Activated T-helper 2 cell treated with anti-CD3 and anti-CD28 coated beads, Interferon-gamma antibody, Interleukin-2, Interleukin-4, amounts not matched to agents 10 μg/mL and 5 μg/mL and 100 μg/mL, durations not matched to agents 14 hours and 24 hours and 36 hours (primary cell): ENCODE data around the gene MRPL9. TPM values are rescaled to one million over a fixed set of nuclear protein-coding genes. Genes with fewer than 3 reads are reported as not detected.
A peak's percentile ranks its signal among the peaks of the same experiment; 100 is the strongest.
"Not testable (repeated sequence)": the region's sequence is repeated elsewhere in the genome, so short reads cannot be mapped to it uniquely, and the experiment has no call there.

Source experiments
- DNase-seq: peaks from one replicate; pipeline ENCODE4 v3.0.0; 2021; ENCODE audit warnings: low spot score
- H3K27ac Mint-ChIP-seq: one replicate; pipeline ENCODE4 v1.8.0; 2021; ENCODE audit warnings: mixed read lengths
- H3K27me3 Mint-ChIP-seq: one replicate; pipeline ENCODE4 v1.8.0; 2021; ENCODE audit warnings: low read depth, mixed read lengths
- H3K36me3 Mint-ChIP-seq: one replicate; pipeline ENCODE4 v1.8.0; 2021; ENCODE audit warnings: low read depth, mixed read lengths
- H3K4me1 Mint-ChIP-seq: one replicate; pipeline ENCODE4 v1.8.0; 2021; ENCODE audit warnings: low read depth, mixed read lengths
- H3K4me3 Mint-ChIP-seq: one replicate; pipeline ENCODE4 v1.8.0; 2021; ENCODE audit warnings: low read depth, mild to moderate bottlenecking, moderate library complexity, mixed read lengths
- H3K9me3 Mint-ChIP-seq: one replicate; pipeline ENCODE4 v1.8.0; 2021; ENCODE audit warnings: mixed read lengths
- intact Hi-C: fragments of 100-400 bp; cut with micrococcal nuclease; formaldehyde crosslinking; loops from one replicate; pipeline ENCODE4 v1.15.1; 2023
- total RNA-seq: library from RNA; stranded (reverse); gene quantifications from 2 replicates; pipeline ENCODE4 v1.2.3, GENCODE V29; 2022

The MRPL9 gene
- total RNA-seq, 1 donor from 2014 or later = 159 TPM

DNA sequence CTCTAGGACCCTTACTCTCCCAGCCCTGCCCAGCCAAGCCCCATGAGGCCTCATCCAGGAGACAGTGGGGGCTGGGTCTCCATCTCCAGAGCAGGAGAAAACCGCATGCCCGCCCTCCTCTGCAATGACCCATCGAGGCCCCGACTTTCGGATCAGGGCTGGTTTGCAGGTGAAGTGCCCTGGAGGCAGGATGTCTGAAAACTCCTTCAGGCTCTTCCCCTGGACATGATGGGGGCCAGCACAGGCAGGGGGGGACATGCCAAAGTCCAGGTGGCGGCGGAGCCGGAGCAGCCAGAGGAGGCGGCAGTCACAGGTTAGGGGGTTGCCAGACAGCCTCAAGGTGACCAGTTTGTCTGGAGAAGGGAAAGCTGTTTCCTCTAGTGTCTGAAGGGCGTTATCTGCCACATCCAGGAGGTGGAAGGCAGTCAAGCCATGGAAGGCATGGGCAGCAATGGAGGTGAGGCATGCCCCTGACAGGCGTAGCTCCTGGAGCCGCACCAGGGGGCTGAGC is 38.1 kb upstream of the MRPL9 start:
- no peak overlapping the region for H3K4me3 Mint-ChIP-seq
- H3K36me3 Mint-ChIP-seq = no peaks in the 10 kb centered on the region
- intact Hi-C loops = no loop called here
- H3K4me1 Mint-ChIP-seq = no peaks in the 10 kb centered on the region
- no peak overlapping the region for H3K27ac Mint-ChIP-seq
- H3K27me3 Mint-ChIP-seq = peaks cover 12% of the 10 kb centered on the region
- no peak for DNase-seq
- H3K9me3 Mint-ChIP-seq = no peaks in the 10 kb centered on the region

DNA sequence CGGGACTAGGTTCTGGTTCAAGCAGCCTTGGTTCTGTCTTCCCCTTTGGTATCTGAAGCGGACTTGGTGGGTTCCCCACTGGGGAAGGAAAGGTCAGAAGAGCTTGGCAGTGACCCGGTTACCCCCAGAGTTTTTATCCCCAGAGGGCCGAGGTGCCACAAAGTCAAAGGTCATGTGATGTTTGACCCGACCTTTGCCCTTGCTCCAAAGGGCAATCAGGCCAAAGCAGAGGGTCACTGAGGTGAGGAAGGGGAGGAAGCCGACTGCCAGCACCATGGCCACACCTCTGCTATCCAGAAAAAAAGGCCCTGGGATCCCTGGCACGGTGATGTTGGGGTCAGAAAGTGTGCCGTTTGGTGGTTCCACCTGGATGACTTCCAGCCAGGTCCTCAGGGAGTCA is 37.5 kb upstream of the MRPL9 start:
- Mint-ChIP-seq H3K27me3 (peaks cover 12% of the 10 kb centered on the region), H3K4me3 (no peak overlapping the region), H3K9me3 (no peaks in the 10 kb centered on the region), H3K4me1 (no peaks in the 10 kb centered on the region), H3K27ac (no peak overlapping the region), H3K36me3 (no peaks in the 10 kb centered on the region)
- intact Hi-C loops = no loop called here
- no peak for DNase-seq

DNA sequence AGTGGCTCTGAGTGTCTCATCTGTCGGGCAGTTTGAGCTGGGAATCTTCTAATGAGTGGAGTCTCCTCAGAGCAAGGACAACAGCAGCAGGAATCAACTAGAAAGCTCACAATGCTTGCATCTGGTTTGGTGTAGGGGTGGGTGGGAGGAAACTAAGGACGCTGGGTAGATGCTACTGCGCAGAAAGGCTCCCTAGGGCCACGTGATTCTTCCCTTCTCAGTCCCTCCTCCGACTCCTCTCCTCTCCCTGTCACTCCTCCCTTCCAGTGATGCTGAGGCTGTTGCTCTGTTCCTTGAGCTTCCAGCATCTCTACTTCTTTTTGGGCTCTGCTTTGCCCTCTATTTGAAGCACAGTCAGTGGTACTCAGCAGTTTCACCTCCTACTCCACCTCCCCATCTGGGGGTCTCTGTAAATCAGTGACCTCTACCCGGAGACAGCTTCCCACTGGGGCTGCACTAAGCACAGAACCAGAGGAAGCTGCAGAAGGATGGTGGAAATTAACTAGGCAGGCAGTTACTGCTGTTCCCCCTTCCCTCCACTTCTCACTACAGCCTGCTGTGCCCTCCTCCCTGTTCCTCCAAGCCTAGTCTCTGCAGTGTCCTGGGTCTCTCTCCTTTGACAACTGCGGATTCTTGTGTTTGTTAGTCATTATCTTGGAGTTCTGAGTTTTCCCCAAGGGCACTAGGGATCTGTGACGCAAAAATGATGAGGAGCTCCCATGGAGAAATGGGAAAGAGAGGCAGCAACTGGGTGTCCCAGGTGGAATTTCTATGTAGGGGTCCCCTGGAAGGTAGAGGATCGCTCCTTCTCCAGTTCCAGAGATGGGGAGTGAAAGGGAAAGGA is 36.1 kb upstream of the MRPL9 start:
- no peaks in the 10 kb centered on the region for H3K4me1 Mint-ChIP-seq
- DNase-seq = no peak
- H3K9me3 Mint-ChIP-seq = no peaks in the 10 kb centered on the region
- H3K27me3 Mint-ChIP-seq = peaks cover 7% of the 10 kb centered on the region
- intact Hi-C loops = no loop called here
- no peaks in the 10 kb centered on the region for H3K36me3 Mint-ChIP-seq
- H3K27ac Mint-ChIP-seq = no peak overlapping the region
- no peak overlapping the region for H3K4me3 Mint-ChIP-seq

DNA sequence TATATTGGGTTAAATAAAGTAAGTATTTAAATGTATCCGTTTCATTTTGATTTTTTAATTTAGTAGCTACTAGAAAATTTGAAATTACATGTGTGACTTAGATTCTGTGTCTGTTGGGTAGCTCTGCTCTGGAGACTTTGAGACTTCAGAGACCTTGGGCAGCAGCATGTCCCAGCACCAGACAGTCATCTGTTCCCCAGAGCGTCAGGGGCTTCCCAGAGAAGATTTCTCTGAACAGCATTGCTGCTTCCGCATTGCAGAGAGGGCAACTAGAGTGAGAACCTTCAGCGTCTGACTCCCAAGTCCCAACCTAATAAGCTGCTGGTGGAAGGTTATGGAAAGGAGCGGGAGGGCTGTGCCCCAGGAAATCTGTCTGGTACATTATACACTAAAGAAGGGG is 35.3 kb upstream of the MRPL9 start:
- H3K27me3 Mint-ChIP-seq = peaks cover 7% of the 10 kb centered on the region
- no peaks in the 10 kb centered on the region for H3K4me1 Mint-ChIP-seq
- H3K27ac Mint-ChIP-seq = no peak overlapping the region
- no peaks in the 10 kb centered on the region for H3K9me3 Mint-ChIP-seq
- H3K4me3 Mint-ChIP-seq = no peak overlapping the region
- no peaks in the 10 kb centered on the region for H3K36me3 Mint-ChIP-seq
- no peak for DNase-seq
- intact Hi-C loops = no loop called here

DNA sequence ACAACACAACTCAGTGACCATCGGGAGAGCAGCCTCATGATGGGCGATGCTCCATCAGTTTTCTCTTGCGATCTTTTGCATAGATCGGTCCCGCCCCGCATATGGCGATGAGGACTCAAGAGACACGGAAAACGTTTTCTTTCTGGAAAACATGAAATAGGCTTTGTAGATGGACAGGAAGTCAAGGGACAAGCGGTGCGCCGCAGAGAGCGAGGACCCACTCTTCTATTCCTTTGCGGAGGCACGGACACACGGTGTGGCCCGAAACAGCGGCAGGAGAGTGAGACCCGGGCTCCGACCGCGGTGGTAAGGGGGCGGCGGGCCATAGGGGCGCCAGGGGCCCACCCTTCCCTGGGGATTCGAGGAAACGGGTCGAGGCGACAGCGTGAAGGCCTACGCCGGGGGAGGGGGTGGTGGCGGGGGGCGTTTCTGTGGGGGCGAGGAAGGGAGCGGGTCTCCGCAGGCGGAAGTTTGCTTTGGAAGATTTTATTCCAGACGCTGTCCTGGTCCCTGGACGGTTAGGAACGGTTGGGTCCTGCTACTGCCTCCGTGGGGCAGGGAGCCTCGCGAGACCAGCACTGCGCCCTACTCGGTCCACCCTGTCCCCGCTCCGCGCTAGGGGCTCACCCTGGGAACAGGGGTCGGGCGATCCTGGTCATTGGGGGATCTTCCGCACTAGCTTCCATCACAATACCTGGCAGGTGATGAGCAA is 27.8 kb upstream of the MRPL9 start:
- H3K4me1 Mint-ChIP-seq = peaks cover 24% of the 10 kb centered on the region
- intact Hi-C loops = loop anchor here (1.0 to 5.0 kb wide), 4 partner anchors 28 to 509 kb away; partner anchors contain the start of genes C2CD4D, MRPL9, POGZ and ZNF687
- no peak for DNase-seq
- H3K27ac Mint-ChIP-seq = peak overlapping the region; percentile 91
- H3K36me3 Mint-ChIP-seq = peaks cover 2% of the 10 kb centered on the region
- peaks cover 1% of the 10 kb centered on the region for H3K27me3 Mint-ChIP-seq
- peak overlapping the region; percentile 99 for H3K4me3 Mint-ChIP-seq
- no peaks in the 10 kb centered on the region for H3K9me3 Mint-ChIP-seq

DNA sequence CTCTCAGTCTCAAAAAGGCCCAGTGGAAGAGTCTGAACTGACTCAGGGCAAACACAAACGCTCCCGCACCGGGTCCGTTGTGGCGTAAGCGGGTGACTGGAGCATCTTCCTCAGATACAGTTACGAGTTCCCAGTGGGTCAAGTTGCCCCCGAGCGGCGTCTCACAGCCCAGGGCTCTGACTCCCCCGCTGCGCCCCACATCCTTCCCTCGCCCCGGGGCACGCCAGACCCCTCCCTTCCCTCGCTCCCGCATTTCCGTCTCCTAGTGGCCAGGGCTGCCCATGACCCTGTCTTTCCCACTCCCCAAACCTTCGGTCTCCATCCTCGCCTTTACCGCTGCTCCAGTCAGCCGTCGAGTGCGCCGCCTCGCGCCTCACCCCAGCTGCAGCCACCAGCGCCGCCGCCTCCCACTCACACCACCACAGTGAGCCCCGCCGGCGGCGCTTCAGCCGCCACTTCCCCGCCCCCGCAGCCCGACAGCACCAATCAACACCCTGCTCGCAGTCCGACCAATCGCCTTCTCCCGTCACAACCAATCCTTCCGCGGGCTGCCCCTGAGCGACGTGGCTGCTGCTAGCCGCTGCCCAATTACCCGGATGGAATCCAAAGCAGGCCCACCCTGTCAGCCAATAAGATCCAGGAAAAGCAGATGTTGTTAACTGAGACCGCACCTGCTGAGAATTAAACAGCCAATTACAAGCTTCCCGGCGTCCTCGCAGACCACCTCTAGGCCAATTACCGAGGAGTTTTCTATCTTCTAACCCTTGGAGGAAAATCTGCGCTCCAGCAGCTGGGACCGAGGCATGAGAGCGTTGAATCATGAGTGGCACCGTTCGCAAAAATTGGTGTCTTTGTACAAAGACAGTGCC is 27.0 kb upstream of the MRPL9 start, which contains the start of gene TDRKH:
Gene TDRKH, minus strand, starts transcription at position 430 of the 869 bp plus-strand sequence. CDS start 7,478 bp downstream, outside the sequence.
- intact Hi-C loops = loop anchor here (1.0 to 5.0 kb wide), 4 partner anchors 27 to 508 kb away; partner anchors contain the start of genes C2CD4D, MRPL9, POGZ and ZNF687
- Mint-ChIP-seq H3K27ac (peak within 1 kb of the TSS; percentile 91), H3K4me3 (peak within 1 kb of the TSS; percentile 99), H3K4me1 (peaks cover 24% of the 10 kb centered on the region), H3K36me3 (peaks cover 2% of the 10 kb centered on the region), H3K9me3 (no peaks in the 10 kb centered on the region), H3K27me3 (peaks cover 1% of the 10 kb centered on the region)
- DNase-seq = peak; percentile 99

DNA sequence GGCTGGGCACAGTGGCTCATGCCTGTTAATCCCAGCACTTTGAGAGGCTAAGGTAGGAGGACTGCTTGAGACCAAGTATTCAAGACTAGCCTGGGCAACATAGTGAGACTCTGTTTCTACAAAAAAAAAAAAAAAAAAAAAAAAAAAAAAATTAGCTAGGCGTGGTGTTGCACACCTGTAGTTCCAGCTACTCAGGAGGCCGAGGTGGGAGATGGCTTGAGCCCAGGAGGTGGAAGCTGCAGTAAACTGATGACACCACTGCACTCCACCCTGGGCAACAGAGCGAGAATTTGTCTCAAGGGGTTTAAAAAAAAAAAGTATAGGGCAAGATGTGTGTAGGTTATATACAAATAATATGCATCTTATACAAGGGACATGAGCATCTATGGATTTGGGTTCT is 24.4 kb upstream of the MRPL9 start:
- Mint-ChIP-seq H3K36me3 (peaks cover 2% of the 10 kb centered on the region), H3K27me3 (peaks cover 1% of the 10 kb centered on the region), H3K9me3 (no peaks in the 10 kb centered on the region), H3K4me1 (peaks cover 24% of the 10 kb centered on the region), H3K4me3 (no peak overlapping the region), H3K27ac (no peak overlapping the region)
- intact Hi-C loops = no loop called here
- no peak for DNase-seq

DNA sequence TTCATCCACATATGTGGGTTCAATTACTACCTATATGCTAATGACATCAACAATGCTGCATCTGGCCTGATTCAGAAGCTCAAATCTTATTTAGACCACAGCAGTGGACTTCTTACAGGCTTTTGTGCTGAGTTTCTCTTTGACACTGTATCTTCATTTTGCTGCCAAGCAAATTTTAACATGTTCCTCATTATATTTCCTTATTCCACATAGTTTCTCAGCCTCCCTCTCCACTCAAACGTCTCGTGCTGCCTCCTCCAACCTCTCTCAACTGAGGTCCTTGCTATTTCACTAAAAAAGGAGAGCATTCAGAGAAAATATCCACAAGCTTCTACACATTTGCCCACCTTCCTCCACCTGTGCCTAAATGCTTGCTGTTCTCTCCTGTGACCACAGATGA is 20.5 kb upstream of the MRPL9 start:
- DNase-seq = no peak
- Mint-ChIP-seq H3K4me1 (peaks cover 4% of the 10 kb centered on the region), H3K27ac (no peak overlapping the region), H3K9me3 (no peaks in the 10 kb centered on the region), H3K36me3 (peaks cover 16% of the 10 kb centered on the region), H3K27me3 (peaks cover 1% of the 10 kb centered on the region), H3K4me3 (no peak overlapping the region)
- intact Hi-C loops = no loop called here

DNA sequence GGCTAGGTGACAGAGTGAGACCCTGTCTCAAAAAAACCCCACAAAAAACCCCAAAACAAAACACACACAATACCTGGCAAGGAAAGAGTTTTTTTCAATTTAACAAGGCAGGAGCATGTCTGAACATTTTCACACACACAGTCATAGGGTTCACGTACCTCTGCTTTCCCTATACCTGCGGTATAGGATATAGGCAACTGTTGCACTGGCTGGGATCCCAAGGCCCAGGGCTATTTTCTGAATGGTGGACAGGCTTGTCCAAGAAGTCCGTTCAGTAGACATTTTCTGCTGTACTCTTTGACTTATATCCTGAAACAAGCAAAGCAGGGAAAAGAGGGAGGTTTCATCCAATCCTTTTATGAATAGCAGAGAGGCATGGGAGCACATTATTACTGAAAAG is 19.4 kb upstream of the MRPL9 start:
- Mint-ChIP-seq H3K4me1 (peaks cover 1% of the 10 kb centered on the region), H3K27ac (no peak overlapping the region), H3K27me3 (peaks cover 1% of the 10 kb centered on the region), H3K4me3 (no peak overlapping the region), H3K36me3 (peaks cover 23% of the 10 kb centered on the region), H3K9me3 (no peaks in the 10 kb centered on the region)
- intact Hi-C loops = no loop called here
- DNase-seq = no peak

DNA sequence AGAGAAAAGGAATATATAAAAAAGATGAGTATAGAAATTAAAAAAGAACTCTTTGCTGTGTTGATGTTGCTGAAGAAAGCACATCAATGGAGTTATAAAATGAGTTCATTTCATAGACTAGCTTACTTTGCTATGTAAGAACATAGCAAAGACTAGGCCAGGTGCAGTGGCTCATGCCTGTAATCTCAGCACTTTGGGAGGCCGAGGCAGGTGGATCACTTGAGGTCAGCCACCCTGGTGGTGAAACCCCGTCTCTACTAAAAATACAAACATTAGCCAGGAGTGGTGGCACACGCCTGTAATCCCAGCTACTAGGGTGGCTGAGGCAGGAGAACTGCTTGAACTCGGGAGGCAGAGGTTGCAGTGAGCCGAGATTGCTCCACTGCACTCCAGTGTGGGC is 18.7 kb upstream of the MRPL9 start:
- intact Hi-C loops, H3K9me3 Mint-ChIP-seq, H3K4me1 Mint-ChIP-seq, H3K27ac Mint-ChIP-seq, H3K27me3 Mint-ChIP-seq, DNase-seq, H3K4me3 Mint-ChIP-seq: not testable (repeated sequence)
- peaks cover 23% of the 10 kb centered on the region for H3K36me3 Mint-ChIP-seq

DNA sequence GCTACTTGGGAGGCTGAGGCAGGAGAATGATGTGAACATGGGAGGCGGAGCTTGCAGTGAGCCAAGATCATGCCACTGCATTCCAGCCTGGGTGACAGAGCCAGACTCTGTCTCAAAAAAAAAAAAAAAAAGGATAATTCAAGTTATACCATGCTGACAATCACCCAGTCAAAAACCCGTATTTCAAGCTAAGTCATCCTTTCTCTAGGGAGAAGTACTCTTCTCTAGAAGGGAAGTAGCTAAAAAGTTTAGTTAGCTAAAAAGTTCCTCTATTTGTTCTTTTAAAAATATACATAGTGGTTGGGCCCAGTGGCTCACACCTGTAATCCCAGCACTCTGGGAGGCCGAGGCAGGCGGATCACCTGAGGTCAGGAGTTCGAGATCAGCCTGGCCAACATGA is 17.4 kb upstream of the MRPL9 start:
- intact Hi-C loops, DNase-seq, H3K9me3 Mint-ChIP-seq, H3K4me1 Mint-ChIP-seq, H3K27ac Mint-ChIP-seq, H3K27me3 Mint-ChIP-seq, H3K4me3 Mint-ChIP-seq: not testable (repeated sequence)
- peaks cover 30% of the 10 kb centered on the region for H3K36me3 Mint-ChIP-seq

DNA sequence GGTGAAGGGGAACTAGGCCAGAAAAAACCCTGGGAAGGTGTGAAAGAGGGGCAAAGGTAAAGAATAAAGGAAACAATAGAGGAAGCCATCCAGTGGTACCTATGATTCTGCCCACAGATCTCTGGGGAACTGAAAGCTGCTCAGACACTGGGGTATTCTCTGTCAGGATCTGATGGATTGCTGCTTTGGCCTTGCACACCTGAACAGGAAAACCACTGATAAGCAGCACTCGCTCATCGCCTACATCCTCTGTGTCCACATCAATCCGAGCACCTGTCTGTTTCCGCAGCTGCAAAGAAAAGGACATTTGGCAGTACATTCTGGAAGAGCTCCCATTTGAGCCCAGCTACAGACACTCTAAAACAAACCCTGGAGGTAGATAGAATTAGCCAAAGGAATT is 16.6 kb upstream of the MRPL9 start:
- H3K27ac Mint-ChIP-seq = no peak overlapping the region
- H3K27me3 Mint-ChIP-seq = no peaks in the 10 kb centered on the region
- no peak for DNase-seq
- intact Hi-C loops = no loop called here
- H3K4me1 Mint-ChIP-seq = no peaks in the 10 kb centered on the region
- no peaks in the 10 kb centered on the region for H3K9me3 Mint-ChIP-seq
- peaks cover 34% of the 10 kb centered on the region for H3K36me3 Mint-ChIP-seq
- H3K4me3 Mint-ChIP-seq = no peak overlapping the region
